SKM-1 (cell line): ENCODE results near the gene ANKRD9.

Source experiments
- DNase-seq: peaks from one replicate; lab custom pipeline; 2025; ENCODE audit not compliant: unreplicated experiment; lab: John Stamatoyannopoulos, UW

Gene ANKRD9

DNA sequence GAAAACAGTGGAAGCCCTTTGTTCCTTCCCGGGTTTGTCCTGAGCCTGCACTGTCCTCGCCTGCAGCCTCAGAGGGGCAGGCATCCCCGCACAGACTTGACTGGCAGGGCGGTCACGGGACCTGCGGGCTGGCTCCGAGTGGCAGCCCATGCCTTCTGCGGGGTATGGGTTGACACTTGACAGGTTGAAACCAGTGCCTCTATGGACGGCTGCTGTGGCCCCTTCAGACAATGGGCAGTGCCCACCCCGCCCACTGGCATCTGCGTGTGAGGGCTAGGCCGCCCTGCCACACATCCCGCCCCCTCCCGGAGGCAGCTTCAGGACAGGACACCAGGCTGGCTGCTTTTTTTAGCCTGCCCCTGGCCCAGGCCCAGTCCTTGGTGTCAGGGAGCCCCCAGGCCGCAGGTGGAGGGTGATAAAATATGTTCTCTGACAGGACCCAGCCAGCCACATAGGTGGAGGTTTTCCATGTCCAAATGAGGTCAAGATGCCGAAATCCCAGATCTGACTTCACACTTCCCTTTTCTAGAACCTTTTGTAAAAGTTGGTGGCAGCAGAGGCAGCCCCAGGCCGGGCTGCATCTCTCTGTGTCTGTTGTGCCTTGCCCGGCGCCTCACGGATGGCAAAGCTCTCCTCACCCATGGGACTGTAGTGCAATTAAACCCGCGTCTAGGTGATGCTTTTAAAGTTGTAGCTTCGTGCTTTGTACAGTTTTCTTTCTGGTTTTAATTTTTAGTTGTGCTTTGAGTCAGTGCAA, 10.0 kb downstream of the ANKRD9 start:
- DNase-seq: no peak

- no peak for DNase-seq
These were observed 10.8 kb downstream of the ANKRD9 start for GRCh38 chr14:102498678-102499265.

DNA sequence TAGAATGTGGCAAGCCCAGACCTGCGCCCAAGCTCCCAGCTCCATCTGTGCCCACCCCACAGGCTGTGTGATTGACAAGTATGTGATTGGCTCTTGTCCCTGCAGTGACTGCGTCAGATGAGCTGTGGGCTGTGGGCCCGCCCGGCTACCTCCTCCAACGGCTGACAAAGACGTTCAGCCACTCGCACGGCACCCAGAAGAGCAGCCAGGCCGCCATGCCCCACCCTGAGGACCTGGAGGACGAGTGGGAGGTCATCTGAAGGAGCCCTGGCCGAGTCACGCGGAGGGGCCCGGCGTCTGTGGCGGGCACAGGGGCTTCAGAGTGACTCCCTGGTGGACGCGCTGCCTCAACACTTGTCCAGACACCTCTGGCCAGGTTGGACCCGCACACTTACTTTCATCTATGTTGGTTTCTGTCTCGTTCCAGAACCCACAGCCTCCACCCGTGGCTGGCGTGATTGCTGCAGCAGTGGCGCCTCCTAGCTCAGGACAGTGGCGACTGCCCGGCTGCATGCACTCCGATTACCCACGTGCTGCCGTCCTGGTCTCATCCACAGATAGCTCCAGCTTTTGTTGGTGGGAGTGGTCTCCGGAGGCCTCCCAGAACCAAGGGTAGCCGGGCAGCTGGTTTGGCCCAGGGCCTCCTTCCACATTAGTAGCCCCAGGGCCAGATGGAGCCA, 11.4 kb downstream of the ANKRD9 start:
- no peak for DNase-seq

DNA sequence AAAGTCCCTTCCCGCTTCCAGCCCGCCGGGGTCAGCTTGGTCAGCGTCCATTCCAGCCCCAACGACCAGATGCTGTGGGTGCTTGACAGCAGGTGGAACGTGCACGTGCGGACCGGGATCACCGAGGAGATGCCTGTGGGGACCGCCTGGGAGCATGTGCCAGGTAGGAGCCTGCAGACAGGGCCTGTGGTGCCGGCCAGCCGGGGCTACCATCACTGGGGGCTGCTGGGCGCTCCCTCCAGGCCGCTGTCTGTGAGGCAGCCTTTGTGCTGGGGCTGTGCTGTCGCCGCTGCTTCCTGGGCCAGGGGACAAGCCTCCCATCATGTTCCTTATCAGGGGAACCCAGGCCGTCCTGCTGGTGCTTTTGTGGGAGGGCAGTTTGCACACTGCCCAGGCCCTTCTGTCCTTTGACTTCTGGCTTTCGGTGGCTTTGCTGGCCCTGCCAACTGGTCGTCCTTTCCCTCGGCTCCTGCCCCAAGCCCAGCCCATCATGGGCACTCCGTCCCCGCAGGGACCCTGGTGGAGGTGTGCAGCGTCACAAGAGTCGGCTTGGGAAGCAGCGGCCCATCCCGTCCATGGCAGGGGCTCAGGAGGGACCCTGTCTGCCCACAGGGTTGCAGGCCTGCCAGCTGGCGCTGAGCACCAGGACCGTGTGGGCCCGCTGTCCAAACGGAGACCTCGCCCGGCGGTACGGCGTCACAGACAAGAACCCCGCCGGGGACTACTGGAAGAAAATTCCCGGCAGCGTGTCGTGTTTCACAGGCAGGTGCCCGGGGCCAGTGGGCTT, 12.4 kb downstream of the ANKRD9 start:
- no peak for DNase-seq

GRCh38 chr14:102496331-102496691, 13.3 kb downstream of the ANKRD9 start:
- DNase-seq: no peak

DNA sequence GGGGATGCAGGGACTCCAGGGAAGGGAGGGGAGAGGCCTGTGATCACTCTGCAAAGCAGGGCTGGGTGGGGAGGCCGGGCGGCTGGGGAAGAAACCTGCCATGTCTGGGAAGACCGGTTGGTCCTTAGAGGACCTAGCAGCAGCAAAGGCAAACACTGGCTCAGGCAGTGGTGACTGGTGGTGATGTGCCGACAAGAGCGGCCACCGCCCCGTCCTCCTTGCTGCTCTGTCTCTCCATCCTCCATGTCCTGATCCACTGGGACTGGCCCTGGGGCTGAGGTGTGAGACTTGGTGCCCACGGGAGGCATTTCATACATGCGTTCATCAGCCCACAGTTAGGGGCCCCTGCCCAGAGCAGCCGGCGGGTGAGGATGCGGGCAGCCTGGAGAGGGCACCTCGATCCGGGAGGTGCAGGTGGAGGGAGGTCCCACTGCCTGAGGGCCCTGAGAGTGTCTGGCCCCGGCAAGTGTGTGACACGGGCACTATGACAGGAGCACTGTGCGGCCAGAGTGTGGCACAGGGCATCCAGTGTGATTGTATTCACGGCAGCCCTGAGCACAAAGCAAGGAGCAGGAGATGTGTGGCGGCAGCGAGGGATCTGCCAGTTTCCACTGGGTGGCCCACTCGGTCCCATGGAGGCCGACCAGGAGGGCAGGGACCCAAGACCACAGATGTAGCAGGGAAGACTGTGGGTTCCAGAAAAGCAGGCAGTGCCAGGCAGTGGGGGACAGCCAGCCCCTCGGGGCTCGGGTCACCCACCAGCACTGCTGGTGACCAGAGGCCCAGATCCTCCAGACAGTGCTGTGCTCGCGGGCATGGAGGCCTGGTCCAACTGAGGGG, 13.9 kb downstream of the ANKRD9 start:
- no peak for DNase-seq

DNA sequence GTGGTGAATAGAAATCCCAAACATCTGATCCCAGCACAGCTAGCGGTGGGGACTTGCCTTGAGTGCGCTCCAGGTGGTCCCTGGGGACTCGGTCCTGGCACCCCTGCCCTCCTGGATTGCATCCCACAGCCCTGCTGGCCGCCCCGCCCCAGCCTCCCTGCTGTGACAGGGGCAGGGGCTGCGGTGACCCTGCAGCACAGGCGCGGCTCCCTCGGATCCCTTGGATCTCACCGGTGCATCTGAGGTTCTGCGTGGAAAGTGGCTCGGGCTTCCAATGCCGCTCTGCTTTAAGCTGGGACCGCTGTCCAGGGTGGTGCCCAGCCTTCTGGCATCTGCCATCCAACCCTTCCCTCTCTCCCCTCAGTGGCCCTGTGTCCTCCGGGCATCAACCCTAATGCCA, 16.0 kb downstream of the ANKRD9 start:
- no peak for DNase-seq

- no peak for DNase-seq
These were observed 16.5 kb downstream of the ANKRD9 start for GRCh38 chr14:102493096-102493495.

DNA sequence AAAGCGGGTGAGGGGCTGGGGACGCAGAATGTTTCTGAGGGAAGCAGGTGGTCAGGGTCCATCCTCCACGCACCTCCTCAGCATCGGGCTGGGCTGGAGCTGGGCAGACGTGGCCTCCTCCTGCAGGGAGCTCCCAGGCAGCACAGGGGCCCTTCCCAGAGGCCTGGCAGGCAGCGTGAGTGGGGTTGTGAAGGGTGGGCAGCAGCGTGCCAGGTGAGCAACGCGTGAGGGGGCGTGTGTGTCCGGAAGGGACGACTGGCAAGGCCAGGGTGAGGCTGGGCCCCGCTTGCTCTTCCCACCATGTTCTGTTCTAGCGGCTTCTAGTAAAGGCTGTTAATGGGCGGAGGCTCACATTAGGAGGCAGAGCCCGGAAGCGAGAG, 17.1 kb downstream of the ANKRD9 start:
- DNase-seq: no peak

DNA sequence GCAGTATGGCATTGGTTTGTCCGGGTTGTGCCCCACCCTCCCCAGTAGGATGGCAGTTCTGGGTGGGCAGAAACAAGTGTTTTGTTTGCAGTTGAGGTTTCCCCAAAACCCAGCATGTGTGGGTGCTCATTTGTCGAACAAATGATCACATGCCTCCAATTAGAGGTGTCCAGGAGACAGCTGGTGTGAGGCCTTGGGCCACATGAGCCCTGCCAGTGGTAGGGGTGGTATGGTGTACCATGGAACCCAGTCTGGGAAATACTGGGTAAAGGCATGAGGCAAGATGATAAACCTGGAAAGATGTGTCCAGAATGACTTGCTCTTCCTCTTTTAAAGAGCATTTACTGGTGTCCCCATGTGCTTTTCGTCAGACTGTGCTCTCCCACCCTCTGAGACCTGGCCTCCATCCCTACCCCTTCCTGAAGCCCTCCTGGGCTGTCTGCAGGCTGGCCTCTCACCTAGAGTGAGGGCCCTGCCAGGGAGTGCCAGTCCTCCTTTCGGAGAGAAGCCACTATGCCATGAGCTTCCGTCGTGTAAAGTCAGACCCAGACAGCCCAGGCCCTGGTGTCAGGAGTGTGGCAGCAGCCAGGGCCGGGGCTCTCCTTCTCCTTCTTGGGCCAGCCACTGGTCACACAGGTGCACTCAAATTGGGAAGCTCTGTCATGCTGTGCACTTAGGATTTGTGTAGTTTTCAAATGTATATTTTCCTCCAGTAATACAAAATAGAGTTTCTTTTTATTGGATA, 17.6 kb downstream of the ANKRD9 start:
- DNase-seq: no peak

DNA sequence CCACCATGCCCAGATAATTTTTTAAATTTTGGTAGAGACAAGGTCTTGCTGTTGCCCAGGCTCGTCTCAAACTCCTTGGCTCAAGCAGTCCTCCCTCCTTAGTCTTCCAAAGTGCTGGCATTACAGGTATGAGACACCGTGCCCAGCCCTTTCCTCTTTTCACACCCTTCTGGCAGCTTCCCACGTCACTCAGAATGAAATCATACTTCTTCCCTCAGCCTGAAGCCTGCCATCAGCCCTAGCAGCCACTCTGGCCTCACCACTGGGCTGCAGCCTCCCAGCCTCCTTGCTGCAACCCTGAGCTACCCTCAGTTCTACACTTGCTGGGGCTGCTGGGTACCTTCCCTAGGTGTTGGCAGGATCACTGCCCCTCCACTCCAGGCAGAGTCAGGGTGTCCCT, 18.2 kb downstream of the ANKRD9 start:
- DNase-seq: no peak

DNA sequence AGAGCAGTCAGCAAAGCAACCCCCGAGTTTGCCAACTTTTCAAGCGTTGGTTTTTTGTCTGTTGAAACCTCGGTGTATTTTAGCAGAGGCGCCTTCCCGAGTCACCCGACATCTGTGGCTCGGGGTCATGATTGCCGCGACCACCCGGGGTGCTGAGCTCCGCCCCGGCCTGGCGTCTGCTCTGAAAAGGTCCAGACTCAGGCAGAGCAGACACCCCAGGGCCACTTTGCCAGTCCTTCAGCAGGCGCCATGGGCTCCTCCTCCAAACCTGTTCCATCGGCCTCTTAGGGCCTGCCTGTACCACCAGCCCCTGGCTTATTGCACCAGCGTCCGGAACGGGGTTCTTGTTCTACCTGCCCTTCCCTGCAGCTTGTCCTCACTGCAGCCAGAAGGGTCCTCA, 19.1 kb downstream of the ANKRD9 start:
- no peak for DNase-seq

GRCh38 chr14:102487204-102487577, 22.4 kb downstream of the ANKRD9 start:
- no peak for DNase-seq

- no peak for DNase-seq
These were observed 22.9 kb downstream of the ANKRD9 start for GRCh38 chr14:102486513-102487203.

- DNase-seq: no peak
These were observed 23.7 kb downstream of the ANKRD9 start for GRCh38 chr14:102485693-102486512.

- DNase-seq: no peak
These were observed 25.3 kb downstream of the ANKRD9 start for GRCh38 chr14:102484316-102484715.

GRCh38 chr14:102481791-102482238, 27.8 kb downstream of the ANKRD9 start:
- DNase-seq: no peak

DNA sequence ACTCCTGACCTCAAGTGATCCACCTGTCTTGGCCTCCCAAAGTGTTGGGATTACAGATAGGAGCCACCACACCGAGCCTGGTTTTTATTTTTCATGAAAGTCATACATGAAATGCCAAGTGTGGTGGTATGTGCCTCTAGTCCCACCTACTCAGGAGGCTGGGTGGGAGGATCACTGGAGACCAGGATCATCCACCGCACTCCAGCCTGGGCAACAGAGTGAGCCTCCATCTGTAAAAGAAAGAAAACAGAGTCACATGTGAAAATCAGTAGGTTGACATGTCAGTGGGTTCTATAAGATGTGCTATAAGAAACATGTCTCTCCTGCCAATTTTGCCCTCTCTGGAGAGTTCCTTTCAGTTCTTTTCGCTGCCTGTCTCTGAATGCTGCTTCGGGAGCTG, 28.2 kb downstream of the ANKRD9 start:
- no peak for DNase-seq

DNA sequence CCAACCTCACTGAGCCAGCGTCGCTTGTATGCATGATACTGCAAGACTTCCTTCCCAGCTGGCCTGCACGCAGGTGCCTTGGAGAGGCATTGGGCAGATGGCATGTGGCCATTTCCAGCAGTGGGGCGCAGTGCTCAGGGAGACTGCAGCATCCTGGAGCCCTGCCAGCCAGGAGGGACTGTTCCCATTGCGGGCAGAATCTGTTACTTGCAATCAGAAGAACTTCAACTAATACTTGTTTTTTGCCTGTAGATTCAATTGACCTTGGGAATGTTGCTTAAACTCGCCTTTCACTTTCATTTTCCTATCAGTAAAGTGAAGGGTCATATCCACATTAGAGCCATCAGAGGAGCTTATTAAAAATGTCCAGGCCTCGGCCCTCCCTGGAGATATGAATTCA, 29.8 kb downstream of the ANKRD9 start:
- no peak for DNase-seq
